ENCODE measurements around the gene NCOA7.

GRCh38 chr6:125942672-125943527, 152.1 kb downstream of the NCOA7 start:
- TF ChIP-seq EP300 (IDR thresholded peaks at IDR 0.05) (no peak), CTCF (IDR thresholded peaks at IDR 0.05) (no peak), POLR2A (IDR thresholded peaks at IDR 0.05) (no peak)
